Gastroesophageal sphincter (tissue), 3 donors: ENCODE data around the gene ANP32B.

Experiments used
- CTCF ChIP-seq, 4 experiments: fragments of 200-600 bp in 2 of 4; fragments of 450-650 bp in 2 of 4; sonication (generic) in 1 of 4; IDR thresholded peaks; one replicate each; pipeline ENCODE4 v1.5.1; 2017 to 2019; ENCODE audit warnings: antibody characterized with exemption in 4 of 4, mild to moderate bottlenecking in 2 of 4, moderate library complexity in 2 of 4
- EP300 ChIP-seq: sonication (generic); formaldehyde crosslinking; IDR thresholded peaks from one replicate; pipeline ENCODE4 v1.6.1; 2017; ENCODE audit warnings: antibody characterized with exemption, mild to moderate bottlenecking
- POLR2A ChIP-seq, 2 donors: fragments of 450-650 bp; IDR thresholded peaks; one replicate each; pipeline ENCODE4 v1.6.1; 2017; ENCODE audit warnings: antibody characterized with exemption in 2 of 2, mild to moderate bottlenecking in 2 of 2, moderate library complexity in 1 of 2

DNA sequence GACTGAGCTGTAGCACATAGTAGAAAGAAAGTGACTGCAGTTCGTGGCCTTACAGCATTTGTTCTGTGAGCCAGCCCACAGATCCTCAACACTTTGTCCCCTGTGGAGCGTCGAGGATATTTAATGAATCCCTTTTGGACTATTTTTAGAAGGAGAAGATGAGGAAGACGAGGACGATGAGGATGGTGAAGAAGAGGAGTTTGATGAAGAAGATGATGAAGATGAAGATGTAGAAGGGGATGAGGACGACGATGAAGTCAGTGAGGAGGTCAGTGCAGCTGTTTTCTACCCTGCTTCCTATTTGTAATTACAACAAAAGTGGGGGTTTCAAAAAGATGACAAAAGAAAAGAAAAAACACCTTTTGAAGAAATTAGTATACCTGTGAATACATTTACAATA, 28.0 kb downstream of the ANP32B start:
- TF ChIP-seq POLR2A (IDR thresholded peaks at IDR 0.05), result no peak
- no peak for TF ChIP-seq CTCF (IDR thresholded peaks at IDR 0.05)
- no peak for TF ChIP-seq EP300
